DLD1 (cell line): Measurements from ENCODE around the gene RBFOX1.

ENCODE experiments used
- in situ Hi-C: cut with HindIII; loops from 2 replicates; pipeline ENCODE4 v1.10.0; 2017; ENCODE audit warnings: low sequenced_read_pairs

Gene RBFOX1

GRCh38 chr16:7333180-7333725 is 608 bp downstream of the RBFOX1 start:
- in situ Hi-C loops: no loop called here

DNA sequence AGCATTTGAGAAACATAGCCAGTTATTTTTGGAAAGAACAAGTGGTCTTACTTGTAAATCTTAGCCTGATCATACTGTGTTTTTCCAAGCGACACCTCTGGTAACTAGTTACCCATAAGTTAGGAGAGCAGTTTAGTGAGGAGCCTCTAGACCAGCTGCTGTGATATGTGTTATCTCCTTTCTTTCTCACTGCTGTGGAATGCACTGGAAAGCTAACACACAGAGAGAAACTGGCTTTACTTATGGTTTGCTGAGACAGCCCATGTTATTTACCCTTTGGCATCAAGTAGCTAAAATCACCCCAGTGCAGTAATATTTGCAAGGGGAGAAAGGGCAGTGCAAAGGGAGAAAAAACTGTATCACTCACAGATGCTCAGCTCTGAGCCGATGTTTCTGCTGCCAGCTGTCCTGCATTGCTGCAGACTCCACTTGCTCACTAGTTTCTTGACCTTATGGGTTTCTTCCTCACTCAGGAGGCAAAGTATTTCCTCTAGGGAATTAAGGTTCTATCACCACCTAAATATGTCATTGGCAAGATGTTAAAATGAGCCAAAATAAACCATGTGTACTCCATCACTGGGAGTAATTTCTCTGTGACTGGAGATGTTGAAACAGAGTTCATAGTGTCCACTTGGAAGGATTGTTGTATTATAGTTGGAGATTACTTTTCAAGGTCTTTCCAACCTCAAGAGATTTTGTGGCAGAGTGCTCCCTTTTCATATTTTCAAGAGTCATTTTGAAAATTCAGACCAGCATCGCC is 2.3 kb downstream of the RBFOX1 start:
- in situ Hi-C loops: no loop called here

- in situ Hi-C loops: no loop called here
Observed at GRCh38 chr16:7335991-7336634, 3.5 kb downstream of the RBFOX1 start.

DNA sequence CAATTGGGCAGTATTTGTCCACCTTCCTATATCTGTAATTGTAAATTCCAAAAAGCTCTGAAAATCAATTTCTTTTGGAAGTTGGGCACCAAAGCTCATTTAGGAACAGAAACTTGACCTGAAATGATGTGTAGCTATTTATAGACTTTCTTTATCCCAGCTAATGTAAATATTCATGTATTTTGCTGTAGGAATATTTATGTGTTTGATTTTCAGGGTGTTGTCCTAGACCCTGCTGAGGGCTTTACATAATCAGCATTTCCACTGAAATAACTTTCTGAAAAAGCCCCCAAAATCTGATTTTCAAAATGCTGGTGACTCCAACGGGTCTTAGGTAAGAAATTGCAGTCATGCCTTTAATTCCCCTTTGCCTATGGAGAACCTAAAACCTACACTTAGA is 4.1 kb downstream of the RBFOX1 start:
- in situ Hi-C loops: no loop called here

DNA sequence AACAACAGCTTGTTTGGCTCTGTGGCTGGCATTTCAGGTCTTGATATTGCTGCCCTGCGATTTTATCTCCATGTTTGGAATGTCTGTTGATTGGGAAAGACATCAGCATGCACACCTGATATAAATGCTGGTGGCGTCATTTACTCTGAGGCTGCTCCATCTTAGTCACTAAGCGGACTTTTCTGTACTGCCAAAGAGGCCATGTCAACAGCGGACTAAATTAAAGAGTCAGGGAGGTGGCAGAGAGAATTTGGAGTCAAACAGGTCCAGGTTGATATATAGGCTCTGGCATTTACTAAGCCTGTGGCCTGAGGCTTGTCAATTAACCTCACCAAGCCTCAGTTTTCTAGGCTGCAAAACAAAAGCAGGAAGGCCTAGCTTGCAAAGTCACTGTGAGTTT is 6.2 kb downstream of the RBFOX1 start:
- in situ Hi-C loops: no loop called here

GRCh38 chr16:7339700-7340099 is 7.1 kb downstream of the RBFOX1 start:
- in situ Hi-C loops: no loop called here

DNA sequence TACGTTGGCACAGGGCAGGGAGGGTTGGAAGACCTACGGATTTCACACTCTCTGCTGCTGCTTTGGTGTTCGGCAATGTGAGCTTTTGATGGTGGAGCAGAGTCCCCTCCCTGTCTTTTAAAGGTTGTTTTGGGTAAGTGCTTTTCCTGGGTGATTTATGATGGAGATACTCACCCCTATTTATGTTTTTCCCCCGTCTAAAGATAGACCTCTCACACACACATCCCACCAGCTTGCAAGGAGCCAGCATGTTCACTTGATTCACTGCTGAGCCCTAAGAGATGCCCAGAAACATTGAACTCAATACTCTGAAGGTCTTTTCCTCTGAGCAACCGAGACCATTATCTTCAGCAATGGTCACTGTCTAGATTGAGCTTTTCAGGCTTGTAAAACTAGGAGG is 8.3 kb downstream of the RBFOX1 start:
- in situ Hi-C loops: no loop called here

- in situ Hi-C loops: no loop called here
Observed at GRCh38 chr16:7342598-7342997, 10.0 kb downstream of the RBFOX1 start.

DNA sequence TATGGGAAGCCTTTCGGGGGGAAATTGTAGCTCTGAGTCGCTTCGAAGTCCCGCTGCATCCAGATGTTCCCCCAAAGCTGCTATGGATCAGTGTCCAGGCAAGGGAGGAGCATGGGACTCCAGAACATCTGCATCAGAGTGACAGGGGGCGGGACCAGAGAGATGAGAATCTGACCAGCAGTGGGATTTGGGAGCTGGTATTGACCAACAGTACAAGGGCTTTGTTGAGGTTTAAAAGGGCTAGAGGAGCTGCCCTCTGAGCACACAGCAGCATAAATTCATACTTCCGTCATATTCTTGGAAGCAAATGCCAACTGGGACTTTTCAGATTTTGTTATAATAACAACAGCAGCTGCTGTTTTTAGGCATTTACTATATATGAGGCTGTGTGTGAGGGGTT is 10.6 kb downstream of the RBFOX1 start:
- in situ Hi-C loops: no loop called here

DNA sequence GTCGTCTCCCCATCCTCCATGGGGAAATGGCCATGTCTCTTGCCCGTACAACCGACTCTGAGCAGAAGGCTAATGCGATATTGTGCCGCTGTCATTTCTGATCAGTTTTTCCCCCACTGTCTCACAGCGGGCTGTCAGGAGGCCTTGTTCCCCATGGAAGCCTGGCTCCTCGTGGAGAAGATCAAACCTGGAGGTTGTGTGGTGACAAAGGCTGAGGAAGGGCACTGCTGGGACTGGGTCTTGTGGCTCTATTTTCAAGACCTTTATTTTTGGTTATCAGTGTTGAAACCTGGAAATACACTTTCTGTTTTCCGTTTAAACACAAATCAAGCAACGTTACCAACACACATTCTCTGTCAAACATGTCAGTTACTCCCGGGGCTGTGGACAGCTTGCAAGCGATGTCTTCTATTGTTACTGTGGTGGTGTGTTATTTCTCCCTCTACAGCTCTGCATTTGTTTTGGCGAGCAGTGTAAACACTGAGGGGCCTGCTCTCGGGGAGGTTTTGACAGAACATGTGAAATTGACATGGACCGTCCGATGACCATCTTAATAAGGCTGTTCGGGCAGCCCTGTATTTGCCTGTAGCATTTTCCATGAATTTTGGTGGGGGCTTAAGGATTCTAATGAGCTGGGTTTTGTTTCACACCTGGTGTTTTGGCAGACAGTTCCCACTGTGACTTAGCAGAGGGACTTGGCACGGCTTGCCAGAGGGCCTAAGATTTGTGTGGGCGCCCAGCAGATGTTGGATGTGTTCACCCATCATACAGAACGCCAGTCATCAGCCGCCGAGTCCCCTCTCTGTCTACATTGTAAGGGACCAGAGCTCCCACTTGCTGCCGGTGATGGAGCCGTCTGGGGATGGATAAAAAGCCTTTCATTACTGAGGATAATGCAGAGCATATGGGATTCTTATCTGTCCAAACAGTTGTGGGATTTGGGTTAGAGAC is 12.5 kb downstream of the RBFOX1 start:
- in situ Hi-C loops: no loop called here

DNA sequence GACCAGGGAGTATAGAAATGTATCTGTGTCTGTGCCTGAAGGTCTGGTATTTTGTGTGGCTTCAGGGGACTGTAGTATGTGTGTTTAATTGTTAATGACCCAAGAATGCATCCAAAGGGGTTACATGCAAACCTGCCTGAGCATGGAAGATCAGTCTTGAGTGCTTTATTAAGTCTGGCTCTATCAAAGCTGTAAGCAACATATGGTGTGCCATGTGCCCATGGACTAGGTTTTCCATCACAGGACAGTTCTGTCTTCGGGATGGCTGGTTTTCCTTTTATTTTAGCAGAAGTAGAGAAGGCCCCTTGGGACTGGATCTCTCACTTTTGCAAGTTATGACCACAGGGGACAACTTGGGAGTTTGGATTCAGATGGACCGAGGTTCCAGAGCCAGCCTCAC is 18.2 kb downstream of the RBFOX1 start:
- in situ Hi-C loops: no loop called here

GRCh38 chr16:7351610-7352510 is 19.2 kb downstream of the RBFOX1 start:
- in situ Hi-C loops: no loop called here

- in situ Hi-C loops: no loop called here
Observed at GRCh38 chr16:7355758-7356157, 23.1 kb downstream of the RBFOX1 start.

DNA sequence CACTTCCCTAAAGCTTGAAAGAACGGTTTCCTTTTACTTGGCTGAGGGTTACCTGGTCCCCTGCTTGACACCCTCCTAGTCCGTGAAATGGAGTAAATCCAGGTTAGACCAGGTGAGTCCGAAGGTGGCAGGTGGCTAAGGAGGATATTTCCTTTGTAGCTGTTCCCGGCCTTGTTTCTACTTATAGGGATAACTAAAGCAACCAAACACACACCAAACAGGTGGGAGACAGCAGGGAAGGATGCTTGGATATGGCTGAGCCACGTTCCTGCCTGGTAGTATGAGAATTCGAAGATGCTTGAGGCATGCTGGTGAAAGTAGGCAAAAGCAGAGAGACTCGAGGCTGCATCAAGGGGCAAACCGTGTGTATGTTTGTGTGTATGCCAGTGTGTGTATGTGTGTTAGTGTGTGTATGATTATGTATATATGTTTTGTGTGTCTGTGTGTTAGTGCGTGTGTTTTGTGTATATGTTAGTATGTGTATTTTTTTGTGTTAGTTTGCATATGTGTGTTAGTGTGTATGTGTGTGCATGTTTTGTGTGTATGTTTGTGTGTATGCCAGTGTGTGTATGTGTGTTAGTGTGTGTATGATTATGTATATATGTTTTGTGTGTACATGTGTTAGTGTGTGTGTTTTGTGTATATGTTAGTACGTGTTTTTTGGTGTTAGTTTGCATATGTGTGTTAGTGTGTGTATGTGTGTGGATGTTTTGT is 28.9 kb downstream of the RBFOX1 start:
- in situ Hi-C loops: no loop called here

DNA sequence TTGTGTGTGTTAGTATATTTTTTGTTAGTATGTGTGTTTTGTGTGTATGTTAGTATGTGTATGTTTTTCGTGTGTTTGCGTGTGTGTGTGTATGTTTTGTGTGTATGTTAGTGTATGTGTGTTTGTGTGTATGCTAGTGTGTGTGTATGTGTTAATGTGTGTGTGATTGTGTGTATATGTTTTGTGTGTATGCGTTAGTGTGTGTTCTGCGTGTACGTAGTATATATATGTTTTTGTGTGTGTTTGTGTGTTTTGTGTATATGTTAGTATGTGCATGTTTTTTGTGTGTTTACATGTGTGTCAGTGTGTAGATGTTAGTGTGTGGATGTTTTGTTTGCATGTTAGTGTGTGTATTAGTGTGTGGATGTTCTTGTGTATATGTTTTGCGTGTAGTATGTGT is 29.6 kb downstream of the RBFOX1 start:
- in situ Hi-C loops: no loop called here

- in situ Hi-C loops: no loop called here
Observed at GRCh38 chr16:7363422-7364417, 31.1 kb downstream of the RBFOX1 start.

- in situ Hi-C loops: no loop called here
Observed at GRCh38 chr16:7366041-7366440, 33.4 kb downstream of the RBFOX1 start.
